Ishikawa (cell line): ENCODE measurements around the gene NKAIN2.

ENCODE experiments used
- CEBPB ChIP-seq: IDR thresholded peaks from 2 replicates; pipeline ENCODE4 v1.6.1; 2012
- CREB1 ChIP-seq: IDR thresholded peaks from 2 replicates; pipeline ENCODE4 v1.6.1; 2012; ENCODE audit warnings: low read depth
- EP300 ChIP-seq: IDR thresholded peaks from 2 replicates; pipeline ENCODE4 v1.6.1; 2012; ENCODE audit warnings: borderline replicate concordance
- FOXM1 ChIP-seq: IDR thresholded peaks from 2 replicates; pipeline ENCODE4 v1.6.1; 2012; ENCODE audit warnings: low read depth, borderline replicate concordance
- NFIC ChIP-seq: IDR thresholded peaks from 2 replicates; pipeline ENCODE4 v1.6.1; 2012
- RAD21 ChIP-seq: IDR thresholded peaks from 2 replicates; pipeline ENCODE4 v1.6.1; 2012; ENCODE audit warnings: low read depth
- TAF1 ChIP-seq: IDR thresholded peaks from 2 replicates; pipeline ENCODE4 v1.6.1; 2012; ENCODE audit warnings: low read depth, mild to moderate bottlenecking
- USF1 ChIP-seq: IDR thresholded peaks from 2 replicates; pipeline ENCODE4 v1.6.1; 2012
- YY1 ChIP-seq: IDR thresholded peaks from 2 replicates; pipeline ENCODE4 v1.6.1; 2012; ENCODE audit warnings: low read depth
- ZBTB7A ChIP-seq: IDR thresholded peaks from 2 replicates; pipeline ENCODE4 v1.6.1; 2012; ENCODE audit warnings: low read depth
- TF ChIP-seq, protein P1 (sequence below): IDR thresholded peaks from 2 replicates; pipeline ENCODE4 v1.6.1; 2012; ENCODE audit warnings: low read depth, mild to moderate bottlenecking
- TF ChIP-seq, protein P2 (sequence below): IDR thresholded peaks from 2 replicates; pipeline ENCODE4 v1.6.1; 2012

- TF ChIP-seq FOXM1 (no peak), EP300 (no peak), USF1 (no peak), YY1 (no peak), CEBPB (no peak), NFIC (no peak), ZBTB7A (no peak), TAF1 (no peak), RAD21 (no peak), CREB1 (no peak)
- TF ChIP-seq, protein P1, sequence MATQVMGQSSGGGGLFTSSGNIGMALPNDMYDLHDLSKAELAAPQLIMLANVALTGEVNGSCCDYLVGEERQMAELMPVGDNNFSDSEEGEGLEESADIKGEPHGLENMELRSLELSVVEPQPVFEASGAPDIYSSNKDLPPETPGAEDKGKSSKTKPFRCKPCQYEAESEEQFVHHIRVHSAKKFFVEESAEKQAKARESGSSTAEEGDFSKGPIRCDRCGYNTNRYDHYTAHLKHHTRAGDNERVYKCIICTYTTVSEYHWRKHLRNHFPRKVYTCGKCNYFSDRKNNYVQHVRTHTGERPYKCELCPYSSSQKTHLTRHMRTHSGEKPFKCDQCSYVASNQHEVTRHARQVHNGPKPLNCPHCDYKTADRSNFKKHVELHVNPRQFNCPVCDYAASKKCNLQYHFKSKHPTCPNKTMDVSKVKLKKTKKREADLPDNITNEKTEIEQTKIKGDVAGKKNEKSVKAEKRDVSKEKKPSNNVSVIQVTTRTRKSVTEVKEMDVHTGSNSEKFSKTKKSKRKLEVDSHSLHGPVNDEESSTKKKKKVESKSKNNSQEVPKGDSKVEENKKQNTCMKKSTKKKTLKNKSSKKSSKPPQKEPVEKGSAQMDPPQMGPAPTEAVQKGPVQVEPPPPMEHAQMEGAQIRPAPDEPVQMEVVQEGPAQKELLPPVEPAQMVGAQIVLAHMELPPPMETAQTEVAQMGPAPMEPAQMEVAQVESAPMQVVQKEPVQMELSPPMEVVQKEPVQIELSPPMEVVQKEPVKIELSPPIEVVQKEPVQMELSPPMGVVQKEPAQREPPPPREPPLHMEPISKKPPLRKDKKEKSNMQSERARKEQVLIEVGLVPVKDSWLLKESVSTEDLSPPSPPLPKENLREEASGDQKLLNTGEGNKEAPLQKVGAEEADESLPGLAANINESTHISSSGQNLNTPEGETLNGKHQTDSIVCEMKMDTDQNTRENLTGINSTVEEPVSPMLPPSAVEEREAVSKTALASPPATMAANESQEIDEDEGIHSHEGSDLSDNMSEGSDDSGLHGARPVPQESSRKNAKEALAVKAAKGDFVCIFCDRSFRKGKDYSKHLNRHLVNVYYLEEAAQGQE: no peak
- TF ChIP-seq, protein P2, sequence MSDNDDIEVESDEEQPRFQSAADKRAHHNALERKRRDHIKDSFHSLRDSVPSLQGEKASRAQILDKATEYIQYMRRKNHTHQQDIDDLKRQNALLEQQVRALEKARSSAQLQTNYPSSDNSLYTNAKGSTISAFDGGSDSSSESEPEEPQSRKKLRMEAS: no peak
Observed at GRCh38 chr6:124859366-124859765, 1055.7 kb downstream of the NKAIN2 start.
